ENCODE results near the gene C14orf132. TPM values are rescaled to one million over a fixed set of nuclear protein-coding genes. Genes with fewer than 3 reads are reported as not detected.
A peak's percentile ranks its signal among the peaks of the same experiment; 100 is the strongest.

Gene C14orf132
- total and polyA plus RNA-seq, 4 donors: 9.8 to 49.3 (median 24.7) TPM

DNA sequence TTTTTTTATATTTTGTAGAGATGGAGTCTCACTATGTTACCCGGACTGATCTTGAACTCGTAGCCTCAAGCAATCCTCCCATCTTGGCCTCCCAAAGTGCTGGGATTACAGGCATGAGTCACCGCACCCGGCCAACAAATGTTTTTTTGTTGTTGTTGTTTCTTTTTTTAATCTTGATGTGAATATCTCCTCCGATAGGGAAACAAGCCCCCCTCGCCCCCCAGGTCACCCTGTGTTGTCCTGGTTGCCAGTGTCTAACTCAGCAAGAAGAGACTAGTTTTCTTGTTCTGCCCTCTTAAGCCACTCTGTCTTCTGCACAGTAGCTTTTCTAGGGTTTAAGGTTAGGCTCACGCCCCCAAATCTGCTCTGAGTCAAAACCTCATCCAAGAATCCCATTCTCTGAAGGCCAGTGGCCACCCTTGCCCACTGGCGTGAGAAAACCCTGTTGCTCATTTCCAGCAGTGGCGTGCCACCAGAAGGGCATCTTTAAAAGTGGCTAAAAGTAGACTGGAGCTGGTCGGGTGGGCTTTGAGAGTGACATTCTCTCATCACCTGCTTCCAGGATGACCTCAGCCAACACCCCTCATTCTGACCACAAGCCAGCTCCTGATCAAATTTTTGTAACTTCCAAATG lies 42.7 kb downstream of the C14orf132 start:
- TF ChIP-seq, protein P1, sequence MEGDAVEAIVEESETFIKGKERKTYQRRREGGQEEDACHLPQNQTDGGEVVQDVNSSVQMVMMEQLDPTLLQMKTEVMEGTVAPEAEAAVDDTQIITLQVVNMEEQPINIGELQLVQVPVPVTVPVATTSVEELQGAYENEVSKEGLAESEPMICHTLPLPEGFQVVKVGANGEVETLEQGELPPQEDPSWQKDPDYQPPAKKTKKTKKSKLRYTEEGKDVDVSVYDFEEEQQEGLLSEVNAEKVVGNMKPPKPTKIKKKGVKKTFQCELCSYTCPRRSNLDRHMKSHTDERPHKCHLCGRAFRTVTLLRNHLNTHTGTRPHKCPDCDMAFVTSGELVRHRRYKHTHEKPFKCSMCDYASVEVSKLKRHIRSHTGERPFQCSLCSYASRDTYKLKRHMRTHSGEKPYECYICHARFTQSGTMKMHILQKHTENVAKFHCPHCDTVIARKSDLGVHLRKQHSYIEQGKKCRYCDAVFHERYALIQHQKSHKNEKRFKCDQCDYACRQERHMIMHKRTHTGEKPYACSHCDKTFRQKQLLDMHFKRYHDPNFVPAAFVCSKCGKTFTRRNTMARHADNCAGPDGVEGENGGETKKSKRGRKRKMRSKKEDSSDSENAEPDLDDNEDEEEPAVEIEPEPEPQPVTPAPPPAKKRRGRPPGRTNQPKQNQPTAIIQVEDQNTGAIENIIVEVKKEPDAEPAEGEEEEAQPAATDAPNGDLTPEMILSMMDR (IDR thresholded peaks at IDR 0.05; ENCODE audit: control extremely low read depth, extremely low read depth): no peak
- WGBS, 2 donors: 95% methylated on average over 10 of the region's 10 CpGs
- H3K9ac ChIP-seq (ENCODE audit: insufficient read depth in 1 of 2, low read length in 2 of 2): no peak overlapping the region
- ATAC-seq (ENCODE audit: insufficient read depth, low FRiP score) (no peak), DNase-seq (no peak)
- peaks cover 0 to 5% (median 1%) of the 10 kb centered on the region in 4 donors for H3K36me3 ChIP-seq (ENCODE audit: control insufficient read depth in 4 of 4, insufficient read depth in 4 of 4, low read length in 4 of 4)
- no peak overlapping the region for H3K4me3 ChIP-seq
- no peaks in the 10 kb centered on the region for H3K27me3 ChIP-seq (ENCODE audit: control insufficient read depth in 3 of 3, insufficient read depth in 3 of 3, low read length in 2 of 3)
- H3K9me3 ChIP-seq (ENCODE audit: control insufficient read depth in 4 of 4, insufficient read depth in 3 of 4, low read length in 3 of 4): no peaks in the 10 kb centered on the region
- H3K4me1 ChIP-seq (ENCODE audit: control insufficient read depth in 5 of 5, insufficient read depth in 5 of 5, low read length in 5 of 5): peaks cover 0 to 3% (median 0%) of the 10 kb centered on the region in 5 donors
- no peak overlapping the region for H3K27ac ChIP-seq (ENCODE audit: low read depth in 1 of 2, low read length in 1 of 2)

DNA sequence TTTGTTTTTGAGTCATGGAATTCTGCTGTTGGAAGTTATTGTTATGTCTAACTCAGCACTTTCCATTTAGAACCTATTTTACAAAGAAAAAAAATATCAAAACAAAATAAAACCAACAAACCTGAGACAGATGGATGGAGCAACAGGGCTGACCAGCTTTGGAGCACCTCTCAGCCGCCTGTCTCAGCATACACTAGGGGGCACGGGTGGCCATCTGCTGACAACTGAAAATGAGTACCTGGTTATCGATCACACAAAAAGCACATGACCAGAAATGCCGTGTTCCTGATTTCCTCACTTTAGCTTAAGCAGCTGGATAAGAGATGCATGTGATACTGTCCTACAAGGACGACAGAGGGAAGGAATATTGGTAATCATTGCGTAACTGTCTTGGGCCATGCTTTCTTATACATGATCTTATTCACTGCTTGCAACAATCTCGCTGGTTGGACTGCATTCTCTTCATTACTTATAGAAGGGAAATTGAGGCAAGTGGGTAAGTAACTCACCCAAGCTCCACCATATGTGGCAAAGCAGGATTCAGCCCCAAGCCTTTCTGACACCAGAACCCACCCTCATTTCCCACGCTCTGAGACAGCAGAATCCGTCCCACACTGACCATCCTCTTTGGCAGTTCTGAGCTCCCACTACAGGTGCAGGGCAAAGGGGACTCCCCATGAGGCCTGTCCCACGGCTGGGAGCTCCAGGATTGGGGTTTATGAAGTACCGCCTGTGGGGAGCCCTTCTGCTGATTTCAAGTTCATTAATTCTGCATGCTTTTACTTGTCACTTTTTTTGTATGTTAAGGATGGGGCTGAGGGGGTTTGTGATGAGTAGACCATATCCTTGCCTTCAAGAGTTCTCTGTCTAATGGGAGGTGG lies 43.5 kb downstream of the C14orf132 start:
- ATAC-seq (ENCODE audit: insufficient read depth, low FRiP score): no peak
- Histone ChIP-seq H3K4me1 (ENCODE audit: control insufficient read depth in 5 of 5, insufficient read depth in 5 of 5, low read length in 5 of 5) (peaks cover 0 to 3% (median 0%) of the 10 kb centered on the region in 5 donors), H3K27me3 (ENCODE audit: control insufficient read depth in 3 of 3, insufficient read depth in 3 of 3, low read length in 2 of 3) (no peaks in the 10 kb centered on the region), H3K27ac (ENCODE audit: low read depth in 1 of 2, low read length in 1 of 2) (peak overlapping the region in 1 of 2 donors; percentile 18), H3K9me3 (ENCODE audit: control insufficient read depth in 4 of 4, insufficient read depth in 3 of 4, low read length in 3 of 4) (no peaks in the 10 kb centered on the region), H3K9ac (ENCODE audit: insufficient read depth in 1 of 2, low read length in 2 of 2) (no peak overlapping the region), H3K4me3 (no peak overlapping the region), H3K36me3 (ENCODE audit: control insufficient read depth in 4 of 4, insufficient read depth in 4 of 4, low read length in 4 of 4) (peaks cover 0 to 7% (median 1%) of the 10 kb centered on the region in 4 donors)
- DNase-seq: no peak
- 87 to 88% methylated on average over 11 of the region's 11 CpGs for WGBS, 2 donors
- TF ChIP-seq, protein P1 (IDR thresholded peaks at IDR 0.05; ENCODE audit: control extremely low read depth, extremely low read depth): no peak

DNA sequence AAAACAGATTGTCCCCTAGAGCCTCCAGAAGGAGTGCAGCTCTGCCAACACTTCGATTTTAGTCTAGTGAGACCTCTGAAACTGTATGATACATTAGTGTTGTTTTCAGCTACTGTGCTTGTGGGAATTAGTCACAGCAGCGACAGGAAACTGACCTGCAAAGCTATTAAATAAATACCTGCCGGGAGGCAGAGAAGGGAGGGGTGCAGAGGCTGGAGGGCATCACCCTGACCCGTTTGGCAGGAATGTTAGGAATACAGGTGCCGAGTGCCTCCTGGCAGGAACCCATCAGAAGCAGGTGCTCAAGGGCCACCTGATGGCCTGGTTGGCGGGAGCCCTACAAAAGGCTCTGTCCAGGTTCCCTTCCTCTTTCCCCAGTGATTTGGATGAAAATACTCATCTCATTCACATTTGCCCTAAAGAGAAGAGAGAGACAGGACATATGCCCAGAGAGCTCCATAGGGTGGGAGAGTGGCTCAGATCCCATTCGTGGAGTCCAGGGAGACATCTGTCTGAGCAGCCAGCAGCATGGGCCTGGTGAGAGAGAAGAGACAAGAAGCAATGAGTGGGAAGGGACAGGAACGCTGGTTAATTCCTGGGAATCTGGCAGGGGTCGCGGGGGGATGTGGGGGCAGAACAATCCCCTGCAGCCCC lies 44.6 kb downstream of the C14orf132 start:
- ATAC-seq (ENCODE audit: insufficient read depth, low FRiP score): peak; percentile 48
- Histone ChIP-seq H3K4me1 (ENCODE audit: control insufficient read depth in 5 of 5, insufficient read depth in 5 of 5, low read length in 5 of 5) (peaks cover 0 to 3% (median 0%) of the 10 kb centered on the region in 5 donors), H3K9me3 (ENCODE audit: control insufficient read depth in 4 of 4, insufficient read depth in 3 of 4, low read length in 3 of 4) (no peaks in the 10 kb centered on the region), H3K9ac (ENCODE audit: insufficient read depth in 1 of 2, low read length in 2 of 2) (no peak overlapping the region), H3K27ac (ENCODE audit: low read depth in 1 of 2, low read length in 1 of 2) (peak overlapping the region in 1 of 2 donors; percentile 18), H3K27me3 (ENCODE audit: control insufficient read depth in 3 of 3, insufficient read depth in 3 of 3, low read length in 2 of 3) (no peaks in the 10 kb centered on the region), H3K4me3 (no peak overlapping the region), H3K36me3 (ENCODE audit: control insufficient read depth in 4 of 4, insufficient read depth in 4 of 4, low read length in 4 of 4) (peaks cover 0 to 16% (median 1%) of the 10 kb centered on the region in 4 donors)
- 69 to 83% methylated on average over 10 of the region's 10 CpGs for WGBS, 2 donors
- TF ChIP-seq, protein P1 (IDR thresholded peaks at IDR 0.05; ENCODE audit: control extremely low read depth, extremely low read depth): no peak
- peak; percentile 33 to 62 (median 52) for DNase-seq

Measured in lung (tissue), 12 donors.